GM18508 (cell line): ENCODE measurements around the gene KRTAP16-1.
"Not testable (repeated sequence)": the region's sequence is repeated elsewhere in the genome, so short reads cannot be mapped to it uniquely, and the experiment has no call there.

Source experiments
- ATAC-seq: cut with Tn5 transposase; IDR thresholded peaks from one replicate; pipeline ENCODE4 v1.9.1; 2021; ENCODE audit warnings: moderate number of reproducible peaks; ENCODE audit not compliant: insufficient read depth, unreplicated experiment

Gene KRTAP16-1, protein sequence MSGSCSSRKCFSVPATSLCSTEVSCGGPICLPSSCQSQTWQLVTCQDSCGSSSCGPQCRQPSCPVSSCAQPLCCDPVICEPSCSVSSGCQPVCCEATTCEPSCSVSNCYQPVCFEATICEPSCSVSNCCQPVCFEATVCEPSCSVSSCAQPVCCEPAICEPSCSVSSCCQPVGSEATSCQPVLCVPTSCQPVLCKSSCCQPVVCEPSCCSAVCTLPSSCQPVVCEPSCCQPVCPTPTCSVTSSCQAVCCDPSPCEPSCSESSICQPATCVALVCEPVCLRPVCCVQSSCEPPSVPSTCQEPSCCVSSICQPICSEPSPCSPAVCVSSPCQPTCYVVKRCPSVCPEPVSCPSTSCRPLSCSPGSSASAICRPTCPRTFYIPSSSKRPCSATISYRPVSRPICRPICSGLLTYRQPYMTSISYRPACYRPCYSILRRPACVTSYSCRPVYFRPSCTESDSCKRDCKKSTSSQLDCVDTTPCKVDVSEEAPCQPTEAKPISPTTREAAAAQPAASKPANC

GRCh38 chr17:41308918-41309359 lies at the start of gene KRTAP16-1:
TSS of gene KRTAP16-1 (minus strand) at chr17:41309309. CDS start at chr17:41309253, 56 bp downstream.
- no peak for ATAC-seq

DNA sequence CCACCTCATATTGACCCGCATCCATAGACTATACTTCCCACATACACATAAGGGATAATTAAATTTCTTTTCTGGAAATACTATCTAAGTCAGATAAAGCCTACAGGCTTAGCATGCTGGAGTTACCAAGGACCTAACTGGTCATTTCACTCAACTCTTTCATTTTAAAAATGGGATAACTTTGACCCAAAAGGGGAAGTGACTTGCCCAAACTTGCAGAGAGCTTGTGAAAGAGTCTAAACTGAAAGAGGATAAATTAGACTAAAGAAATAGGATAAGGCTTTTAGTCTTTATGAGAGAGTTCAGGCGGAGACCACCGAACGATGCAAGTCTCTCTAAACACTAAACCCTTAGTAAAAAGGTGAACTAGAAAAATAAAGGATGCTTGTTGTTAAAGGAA lies 45.4 kb upstream of the KRTAP16-1 start:
- ATAC-seq, result no peak

DNA sequence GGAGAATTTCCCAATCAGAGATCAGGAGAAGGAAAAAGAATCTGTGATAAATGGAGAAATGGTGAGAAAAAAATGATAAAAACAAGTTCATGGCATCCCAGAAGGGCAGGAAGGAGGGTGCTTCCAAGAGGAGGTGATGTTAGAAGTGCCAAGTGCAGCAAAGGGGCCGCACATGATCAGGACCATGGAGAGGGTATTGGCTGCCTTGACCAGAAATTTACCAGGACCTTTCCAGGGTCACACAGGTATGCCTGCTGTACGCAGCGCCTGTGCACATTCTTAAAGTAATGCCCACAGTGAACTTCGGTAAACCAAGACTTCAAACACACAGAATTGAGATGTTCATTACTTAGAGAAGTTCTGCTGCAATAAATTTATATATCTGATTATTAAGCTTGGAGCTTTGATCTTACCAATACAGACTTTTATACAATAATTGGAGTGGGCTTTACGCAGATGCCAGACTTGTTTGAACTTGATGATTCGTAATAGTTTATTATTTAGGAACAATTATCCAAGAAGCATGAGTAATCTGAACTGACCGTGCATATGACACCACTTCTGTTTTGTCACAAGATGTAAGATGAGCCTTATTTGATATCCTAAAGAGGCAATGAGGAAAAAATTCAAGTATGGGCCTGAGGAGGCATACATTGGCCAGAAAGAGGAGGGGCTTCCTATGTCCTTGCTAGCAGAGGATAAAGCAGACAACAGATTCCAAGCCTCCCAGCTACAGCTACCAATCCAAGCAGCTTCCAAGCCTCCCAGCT lies 43.7 kb upstream of the KRTAP16-1 start:
- ATAC-seq, result no peak

GRCh38 chr17:41351177-41351576 lies 42.1 kb upstream of the KRTAP16-1 start:
- no peak for ATAC-seq

DNA sequence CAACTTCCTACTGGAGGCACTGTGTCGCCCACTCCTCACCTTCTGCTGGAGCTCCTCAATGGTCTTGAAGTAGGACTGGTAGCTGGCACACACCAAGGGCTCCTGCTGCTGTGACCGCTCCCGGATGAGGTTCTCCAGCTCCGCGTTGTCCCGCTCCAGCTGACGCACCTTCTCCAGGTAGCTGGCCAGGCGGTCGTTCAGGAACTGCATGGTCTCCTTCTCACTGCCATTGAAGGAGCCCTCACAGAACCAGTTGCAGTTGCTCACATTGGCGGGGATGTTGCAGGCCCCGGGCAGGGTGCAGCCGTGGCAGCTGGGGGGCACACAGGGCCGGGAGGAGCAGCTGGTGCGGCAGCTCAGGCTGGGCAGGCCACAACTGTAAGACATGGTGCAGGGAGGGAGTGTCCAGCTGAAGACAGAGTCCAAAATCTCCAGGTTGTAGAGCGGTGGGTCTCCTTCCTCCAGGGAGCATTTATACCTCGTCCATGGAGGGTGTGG lies 41.3 kb upstream of the KRTAP16-1 start, which contains the start of gene KRT33A:
Gene KRT33A, minus strand, starts transcription at position 448 of the 498 bp plus-strand sequence. Its CDS starts 61 bp downstream, at position 387.
- ATAC-seq, result not testable (repeated sequence)

- no peak for ATAC-seq
Measured at GRCh38 chr17:41347869-41348760, 39.0 kb upstream of the KRTAP16-1 start.

DNA sequence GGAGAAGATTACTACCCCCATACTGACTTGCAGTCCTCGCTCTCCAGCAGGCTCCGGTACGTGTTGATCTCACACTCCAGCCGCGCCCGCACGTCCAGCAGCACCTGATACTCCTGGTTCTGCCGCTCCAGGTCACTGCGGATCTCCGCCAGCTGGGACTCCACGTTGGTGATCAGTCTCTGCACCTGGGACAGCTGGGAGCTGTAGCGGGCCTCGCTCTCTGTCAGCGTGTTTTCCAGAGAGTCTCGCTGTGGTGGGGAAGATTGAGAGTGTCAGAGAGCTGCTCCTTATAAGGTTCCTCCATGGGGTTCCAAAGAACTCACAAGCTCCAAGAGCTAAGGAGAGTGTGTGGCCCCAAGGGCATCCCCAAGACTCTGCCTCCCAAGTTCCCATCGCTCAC lies 37.3 kb upstream of the KRTAP16-1 start:
- not testable (repeated sequence) for ATAC-seq

- no peak for ATAC-seq
Measured at GRCh38 chr17:41345992-41346391, 36.9 kb upstream of the KRTAP16-1 start.

DNA sequence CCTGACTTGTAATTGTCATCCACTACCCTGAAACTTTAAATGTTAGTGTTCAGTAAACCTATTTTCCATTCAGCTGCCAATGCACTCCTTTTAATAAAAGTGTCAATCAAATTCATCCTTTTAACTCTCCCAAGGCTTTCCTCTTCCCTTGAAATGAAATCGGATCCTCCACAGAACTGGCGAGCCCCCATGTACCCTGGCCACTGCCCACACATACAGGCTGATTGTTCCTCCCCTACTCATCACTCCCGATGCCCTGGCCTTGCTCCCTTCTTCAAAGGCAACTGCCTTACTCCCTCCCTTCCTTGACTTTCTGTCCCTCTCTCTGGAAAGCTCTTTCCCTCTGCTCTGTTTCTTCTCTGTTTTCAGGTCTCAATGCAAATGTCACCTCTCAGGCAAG lies 33.9 kb upstream of the KRTAP16-1 start:
- ATAC-seq, result no peak

DNA sequence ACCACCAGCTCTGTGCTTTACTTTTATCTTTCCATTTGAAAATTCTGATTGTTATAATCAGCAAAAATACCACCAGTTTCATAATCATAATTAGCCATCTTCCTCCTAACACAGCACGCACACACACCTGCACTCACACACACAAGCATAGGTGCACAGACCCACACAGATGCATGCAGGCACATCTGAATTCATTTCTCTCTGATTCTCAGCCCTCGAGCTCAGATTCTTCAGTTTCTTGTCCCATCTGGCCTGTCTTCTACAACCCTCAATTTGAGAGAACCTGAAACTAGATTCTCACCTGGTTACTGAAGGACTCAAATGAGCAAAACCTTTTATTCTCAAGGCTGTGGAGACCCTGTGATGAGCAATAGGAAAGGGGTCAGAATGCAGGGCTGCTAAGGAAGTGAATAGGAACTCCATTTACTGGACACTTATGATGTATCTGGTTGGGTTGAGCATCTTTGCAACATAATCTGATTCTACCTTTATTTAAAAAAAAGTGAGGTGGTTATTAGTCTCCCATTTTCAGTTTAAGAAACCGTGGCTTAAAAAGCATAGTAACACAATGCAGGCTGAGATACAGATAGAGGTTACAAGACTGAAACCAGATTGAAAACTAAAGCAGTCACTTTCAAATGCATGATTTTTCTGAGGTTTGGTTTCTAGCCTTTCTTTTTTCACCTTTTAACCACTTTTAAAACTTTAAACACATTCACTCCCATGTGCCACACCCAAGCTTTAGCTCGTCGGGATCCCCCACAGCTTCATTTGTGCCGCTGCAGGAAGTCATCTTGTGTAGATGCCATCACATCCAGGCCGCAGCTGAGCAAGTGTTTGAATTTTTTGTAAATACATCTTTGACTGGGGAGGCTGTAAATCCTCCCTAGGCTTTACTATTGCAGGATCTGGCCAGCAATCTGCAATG lies 32.1 kb upstream of the KRTAP16-1 start:
- no peak for ATAC-seq

GRCh38 chr17:41340494-41340893 lies 31.4 kb upstream of the KRTAP16-1 start:
- no peak for ATAC-seq

GRCh38 chr17:41339571-41340172 lies 30.6 kb upstream of the KRTAP16-1 start:
- ATAC-seq, result no peak

- no peak for ATAC-seq
Measured at GRCh38 chr17:41338961-41339485, 29.9 kb upstream of the KRTAP16-1 start.

GRCh38 chr17:41335747-41336146 lies 26.6 kb upstream of the KRTAP16-1 start:
- ATAC-seq, result no peak

- ATAC-seq, result no peak
Measured at GRCh38 chr17:41334385-41335305, 25.5 kb upstream of the KRTAP16-1 start.

- ATAC-seq, result no peak
Measured at GRCh38 chr17:41333836-41334235, 24.7 kb upstream of the KRTAP16-1 start.

GRCh38 chr17:41333098-41333497 lies 24.0 kb upstream of the KRTAP16-1 start:
- no peak for ATAC-seq
